T-helper 22 cell (primary cell): Measurements from ENCODE around the gene SDK1.
"Not testable (repeated sequence)": the region's sequence is repeated elsewhere in the genome, so short reads cannot be mapped to it uniquely, and the experiment has no call there.

Experiments
- DNase-seq: peaks from one replicate; pipeline ENCODE4 v3.0.0-alpha.2; 2020; ENCODE audit warnings: low read depth

The SDK1 gene

GRCh38 chr7:3923307-3923918 is 622.4 kb downstream of the SDK1 start:
- no peak for DNase-seq

GRCh38 chr7:3924277-3924676 is 623.2 kb downstream of the SDK1 start:
- DNase-seq: no peak

- DNase-seq: no peak
Measured at GRCh38 chr7:3927446-3928110, 626.5 kb downstream of the SDK1 start.

DNA sequence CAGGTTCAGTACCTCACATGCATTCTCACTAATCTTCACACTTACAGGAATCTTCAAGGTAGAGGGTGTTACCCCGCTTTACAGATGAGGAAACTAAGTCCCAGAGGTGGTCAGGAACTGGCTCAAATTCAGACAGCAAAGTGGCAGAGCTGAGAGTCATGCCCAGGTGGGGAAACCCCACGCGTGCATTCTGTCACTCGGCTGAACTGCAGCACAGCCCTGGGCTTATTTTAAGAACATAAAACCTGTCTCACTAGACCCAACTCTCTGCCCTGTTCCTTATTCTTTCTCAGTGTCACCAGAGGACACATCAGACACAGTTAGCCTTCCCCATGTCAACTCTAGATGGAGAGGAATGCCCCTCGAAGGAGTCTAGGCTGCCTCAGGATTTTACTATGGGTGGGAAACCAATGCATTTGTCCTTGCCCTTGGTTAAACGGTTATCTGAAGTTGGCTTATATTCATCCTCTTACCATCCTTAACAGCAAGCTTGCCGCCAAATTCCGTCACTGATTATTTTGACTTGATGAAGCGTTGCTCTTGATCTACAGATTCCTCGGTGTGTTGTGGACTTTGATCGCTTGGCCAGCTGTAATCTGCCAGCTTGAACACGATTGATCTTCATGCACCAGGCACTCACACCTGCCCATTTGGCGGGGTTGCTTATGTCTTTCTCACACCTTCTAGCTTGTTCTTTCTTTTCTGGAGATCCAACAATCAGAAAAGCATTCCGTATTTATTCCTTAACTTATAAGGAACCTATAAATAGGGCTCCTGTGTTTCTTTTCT is 627.9 kb downstream of the SDK1 start:
- no peak for DNase-seq

DNA sequence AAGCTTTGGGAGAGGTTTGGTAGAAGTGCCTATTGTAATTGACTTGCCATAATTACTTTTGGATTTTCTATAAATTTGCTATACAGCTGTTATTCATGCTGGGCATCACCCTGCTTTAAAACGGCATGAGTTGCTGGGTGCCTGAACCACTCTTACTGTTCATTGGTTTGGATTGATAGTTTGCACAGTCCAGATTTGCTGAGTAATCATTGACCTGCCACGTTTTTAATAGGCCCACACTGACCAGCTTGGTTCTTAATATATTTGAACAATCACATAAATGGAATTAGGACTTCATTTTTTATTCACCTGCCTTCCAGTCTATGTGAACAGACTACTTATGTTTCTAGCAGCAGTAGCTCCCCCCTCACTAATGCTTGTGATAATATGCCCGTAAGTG is 630.8 kb downstream of the SDK1 start:
- no peak for DNase-seq

GRCh38 chr7:3937146-3937545 is 636.1 kb downstream of the SDK1 start:
- DNase-seq: no peak

GRCh38 chr7:3937605-3938004 is 636.6 kb downstream of the SDK1 start:
- no peak for DNase-seq

DNA sequence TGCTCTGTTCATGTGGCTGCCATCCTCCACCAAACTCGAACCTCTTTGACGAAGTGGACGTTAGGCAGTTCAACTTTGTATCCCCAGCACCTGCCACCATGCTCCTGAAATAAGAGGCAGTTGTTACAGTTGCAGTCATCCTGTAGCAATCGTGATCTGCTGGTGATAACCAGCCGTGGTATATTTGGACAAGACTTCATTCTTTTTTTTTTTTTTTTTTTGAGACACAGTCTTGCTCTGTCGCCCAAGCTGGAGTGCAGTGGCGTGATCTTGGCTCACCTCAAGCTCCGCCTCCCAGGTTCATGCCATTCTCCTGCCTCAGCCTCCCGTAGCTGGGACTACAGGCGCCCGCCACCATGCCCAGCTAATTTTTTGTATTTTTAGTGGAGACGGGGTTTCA is 640.7 kb downstream of the SDK1 start:
- not testable (repeated sequence) for DNase-seq

- no peak for DNase-seq
Measured at GRCh38 chr7:3942276-3942675, 641.2 kb downstream of the SDK1 start.

DNA sequence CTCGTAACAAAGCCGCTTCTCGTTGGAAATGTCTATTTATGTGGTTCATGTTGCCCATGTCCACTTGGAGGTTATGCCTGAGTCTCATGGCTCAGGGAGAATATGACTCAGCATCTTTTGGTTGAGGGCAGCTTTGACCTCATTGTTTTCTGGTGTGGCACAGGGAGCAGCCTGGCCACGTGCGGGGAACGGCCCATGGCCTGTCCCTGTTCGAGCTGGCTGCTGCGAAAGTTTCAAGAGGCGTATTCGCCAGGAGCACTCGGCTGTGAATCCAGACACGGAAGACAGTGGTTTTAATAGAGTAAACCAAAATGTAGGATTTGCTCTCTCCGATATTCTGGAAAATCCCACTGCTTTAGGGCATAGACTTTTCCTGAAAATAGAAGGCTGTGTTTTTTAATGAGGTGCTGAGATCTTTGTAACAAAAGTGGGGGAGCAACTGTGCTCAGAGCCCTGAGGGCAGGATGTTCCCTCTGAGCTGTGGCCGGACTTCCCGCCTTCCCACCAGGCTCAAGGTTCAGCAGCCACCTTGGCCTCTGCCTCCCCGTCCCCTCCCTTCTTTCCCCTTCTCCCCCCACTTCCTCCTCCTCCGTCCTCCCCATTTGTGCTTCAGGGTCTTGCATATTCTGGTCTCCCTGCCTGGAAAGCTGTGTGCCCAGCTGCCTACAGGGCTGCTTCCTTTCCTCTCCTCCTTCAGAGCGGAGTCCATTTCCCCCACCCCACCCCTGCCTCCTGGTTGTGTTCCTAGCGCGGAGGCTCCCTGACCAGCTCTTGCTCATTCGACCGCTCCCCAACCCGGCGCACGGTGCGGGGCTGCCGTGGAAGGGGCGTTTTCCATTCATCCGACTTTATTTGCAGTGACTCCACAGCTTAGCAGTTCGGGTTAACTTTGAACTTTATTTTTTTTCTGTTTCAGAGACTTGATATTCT is 642.0 kb downstream of the SDK1 start:
- DNase-seq: no peak

DNA sequence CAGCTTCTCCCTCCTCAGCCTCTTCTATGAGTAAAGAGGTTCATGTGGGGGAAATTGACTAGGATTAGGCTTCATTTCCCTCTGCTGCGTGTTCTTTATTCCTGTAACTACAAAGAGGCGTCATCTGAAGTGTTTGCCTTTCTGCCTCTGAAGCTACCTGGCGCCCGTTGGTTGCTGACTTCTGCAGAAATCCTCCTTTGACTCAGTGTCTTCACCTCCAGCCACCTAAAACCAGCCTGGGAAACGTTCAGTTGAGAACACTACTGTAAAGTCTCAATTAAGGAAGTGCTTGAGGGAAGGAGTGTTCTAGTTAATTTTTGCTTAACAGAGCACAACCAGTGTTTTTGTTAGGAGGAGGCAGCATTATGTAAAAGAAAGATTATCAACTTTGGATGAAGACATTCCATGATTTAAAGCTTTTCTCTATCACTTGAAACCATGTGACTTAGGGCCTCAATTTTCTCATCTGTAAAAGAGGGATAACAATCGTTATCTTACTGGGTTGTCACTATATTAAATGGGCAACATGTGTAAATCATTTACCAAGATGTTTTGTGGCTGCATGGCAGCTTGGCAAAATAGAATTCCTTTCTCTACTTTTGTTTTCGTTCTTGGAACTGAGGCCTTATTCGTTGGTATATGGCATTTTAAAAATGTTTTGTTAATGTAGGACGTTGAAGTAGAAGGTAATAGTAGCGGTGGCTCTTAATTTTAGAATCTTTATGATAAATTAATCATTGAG is 642.9 kb downstream of the SDK1 start:
- DNase-seq: no peak

GRCh38 chr7:3949242-3949640 is 648.2 kb downstream of the SDK1 start:
- no peak for DNase-seq

GRCh38 chr7:3950249-3950648 is 649.2 kb downstream of the SDK1 start:
- DNase-seq: no peak

DNA sequence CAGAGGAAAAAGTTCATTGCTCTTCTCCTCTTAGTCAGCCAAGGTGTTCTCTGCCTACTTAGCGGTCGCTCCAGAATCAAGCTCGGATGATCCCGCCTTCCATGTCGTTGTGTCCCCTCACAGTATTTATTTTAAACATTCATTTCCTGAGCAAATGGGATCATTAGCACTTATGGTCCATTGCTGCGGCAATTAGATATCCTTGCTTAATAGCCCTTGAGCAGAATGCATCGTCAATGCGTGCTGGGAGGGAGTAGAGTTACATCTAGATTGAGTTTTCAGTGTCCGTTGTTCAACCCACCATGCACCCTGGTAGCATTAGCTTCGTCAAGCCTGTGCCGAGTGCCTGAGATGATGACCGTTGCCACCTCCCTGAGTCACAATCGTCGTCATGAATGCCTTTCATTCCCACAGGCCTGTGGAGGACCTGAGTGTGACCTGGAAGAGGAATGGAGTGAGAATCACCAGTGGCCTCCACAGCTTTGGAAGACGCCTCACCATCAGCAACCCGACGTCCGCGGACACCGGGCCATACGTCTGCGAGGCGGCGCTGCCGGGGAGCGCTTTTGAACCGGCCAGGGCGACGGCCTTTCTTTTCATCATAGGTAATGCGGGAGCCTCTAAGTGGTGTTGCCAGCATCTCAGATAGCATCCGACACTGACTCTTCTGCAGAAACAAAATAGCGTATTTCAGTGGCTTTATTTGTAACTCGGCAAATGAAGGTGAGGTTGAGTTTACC is 650.4 kb downstream of the SDK1 start:
- no peak for DNase-seq

DNA sequence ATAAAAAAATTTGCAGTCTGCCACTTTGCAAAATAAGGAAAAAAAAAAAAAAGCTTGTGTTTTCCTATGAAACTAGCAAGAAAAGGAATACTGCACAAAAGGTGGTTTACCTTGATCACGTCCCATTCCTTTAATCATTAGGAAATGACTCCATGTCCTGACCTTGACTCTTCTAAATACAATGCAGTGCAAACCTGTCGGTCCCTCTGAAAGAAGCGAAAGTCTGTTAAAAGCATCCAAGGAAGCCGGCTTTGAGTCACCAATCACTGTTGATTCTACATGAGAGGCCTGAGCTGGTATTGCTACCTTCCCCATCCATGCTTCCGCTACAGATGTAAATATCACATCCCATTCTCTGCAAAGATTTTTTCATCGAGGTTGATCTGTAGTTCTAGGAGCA is 652.1 kb downstream of the SDK1 start:
- DNase-seq: no peak

- DNase-seq: no peak
Measured at GRCh38 chr7:3953946-3954345, 652.9 kb downstream of the SDK1 start.

DNA sequence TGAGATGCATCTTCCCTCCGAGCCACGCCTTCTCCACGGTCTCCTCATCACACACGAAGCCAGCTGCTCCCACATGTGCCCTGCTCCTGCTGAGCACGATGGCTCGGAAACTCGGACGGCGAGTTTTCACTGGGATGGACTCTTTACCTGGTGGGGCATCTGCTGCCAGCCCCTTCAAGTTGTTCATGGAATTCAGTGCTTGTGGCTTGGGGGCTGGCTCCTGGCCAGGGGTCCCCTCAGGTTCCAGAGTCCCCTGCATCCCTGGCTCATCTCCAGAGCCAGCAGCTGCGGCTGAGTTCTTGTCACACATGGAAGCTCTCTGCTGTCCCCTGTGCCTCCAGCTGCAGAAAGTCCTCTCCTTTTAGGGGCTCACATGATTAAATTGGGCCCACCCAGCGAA is 654.0 kb downstream of the SDK1 start:
- no peak for DNase-seq

DNA sequence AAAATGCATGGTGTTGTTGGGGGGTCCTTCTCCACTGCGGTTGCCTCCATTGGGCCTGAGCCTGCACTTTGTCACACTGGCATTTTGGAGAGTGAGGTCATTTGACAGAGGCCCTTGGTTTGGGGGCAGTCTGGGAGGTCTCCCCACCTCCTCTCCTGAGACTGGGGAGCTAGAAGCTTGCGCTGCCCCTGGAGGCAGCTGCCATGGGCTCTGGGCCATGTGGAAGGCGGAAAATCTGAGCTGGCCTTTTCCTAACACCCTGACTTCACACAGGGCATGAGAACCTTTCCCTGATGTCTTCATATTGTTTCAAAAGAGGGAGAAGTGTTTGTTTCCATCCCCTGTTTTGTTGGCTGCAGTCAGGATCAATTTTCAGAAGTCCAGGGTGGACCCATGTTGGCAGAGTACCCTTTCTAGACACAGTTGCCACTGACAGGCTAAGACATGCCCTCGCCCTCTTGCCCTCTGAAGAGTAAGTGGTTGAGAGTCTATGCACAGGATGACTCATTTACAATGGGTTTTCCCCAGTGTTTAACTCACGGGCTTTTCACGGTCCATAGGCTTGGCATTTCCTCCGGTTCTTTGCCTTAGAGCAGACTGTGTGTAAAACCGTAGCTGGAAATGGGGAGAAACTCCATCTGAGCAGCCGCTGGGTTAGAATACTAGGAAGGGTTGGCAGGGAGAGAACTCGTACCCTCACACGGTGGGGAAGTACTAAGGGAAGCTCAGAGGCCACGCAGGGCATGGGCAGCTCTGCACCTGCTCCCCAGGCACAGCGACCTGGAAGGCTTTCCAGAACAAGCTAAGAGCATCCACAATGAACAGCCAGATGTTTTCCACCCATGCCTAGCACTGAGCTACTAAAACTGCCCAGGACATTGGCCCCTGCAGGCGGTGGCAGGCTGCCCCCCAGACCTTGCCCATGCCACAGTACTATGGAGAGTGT is 655.0 kb downstream of the SDK1 start:
- no peak for DNase-seq

- no peak for DNase-seq
Measured at GRCh38 chr7:3956949-3957348, 655.9 kb downstream of the SDK1 start.
